ENCODE measurements around the gene KIAA1586. TPM values are rescaled to one million over a fixed set of nuclear protein-coding genes. Genes with fewer than 3 reads are reported as not detected.
"Not testable (repeated sequence)": the region's sequence is repeated elsewhere in the genome, so short reads cannot be mapped to it uniquely, and the experiment has no call there.

KIAA1586 gene
- total RNA-seq, 2 donors from 2014 or later, result 3.6 to 6.7 TPM

GRCh38 chr6:57035549-57035948 is 10.9 kb upstream of the KIAA1586 start:
- H3K27me3 ChIP-seq, result no peaks in the 10 kb centered on the region

DNA sequence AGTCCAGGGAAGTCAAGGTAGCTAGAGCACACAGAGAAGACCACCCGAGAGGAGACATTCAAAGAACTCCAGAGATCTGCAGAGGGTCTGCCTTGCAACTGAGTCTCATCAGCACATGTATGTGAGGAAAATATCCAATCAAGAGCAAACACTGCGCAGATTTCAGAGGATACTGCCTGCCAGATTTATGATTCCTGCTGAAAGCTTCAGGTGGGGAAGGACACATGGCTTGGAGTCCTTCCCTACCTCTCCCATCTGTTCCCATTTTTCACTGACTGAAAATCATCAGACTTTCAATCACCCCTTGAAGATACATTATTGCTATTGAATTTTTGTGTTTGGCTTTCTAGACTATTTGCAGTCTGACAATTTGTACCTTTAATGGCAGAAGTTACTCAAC is 7.6 kb upstream of the KIAA1586 start:
- H3K9ac ChIP-seq (ENCODE audit: low read depth in 2 of 2, low read length in 2 of 2), result no peak overlapping the region
- intact Hi-C loops (cut with DNase I), result no loop called here

More at GRCh38 chr6:57035549-57035948, 10.9 kb upstream of the KIAA1586 start:
- Histone ChIP-seq H3K4me3 (no peak overlapping the region), H3K27ac (no peak overlapping the region), H3K36me3 (no peaks in the 10 kb centered on the region), H3K4me1 (no peaks in the 10 kb centered on the region), H3K9me3 (no peaks in the 10 kb centered on the region), H3K9ac (ENCODE audit: low read depth in 2 of 2, low read length in 2 of 2) (no peak overlapping the region)
- intact Hi-C loops (cut with DNase I), result no loop called here
- TF ChIP-seq CTCF (IDR thresholded peaks at IDR 0.05), result no peak
- no peak for DNase-seq

GRCh38 chr6:57040011-57040410 is 6.5 kb upstream of the KIAA1586 start:
- Histone ChIP-seq H3K27ac (no peak overlapping the region), H3K4me1 (no peaks in the 10 kb centered on the region), H3K9ac (ENCODE audit: low read depth in 2 of 2, low read length in 2 of 2) (no peak overlapping the region), H3K36me3 (no peaks in the 10 kb centered on the region), H3K4me3 (no peak overlapping the region), H3K9me3 (no peaks in the 10 kb centered on the region), H3K27me3 (no peaks in the 10 kb centered on the region)
- intact Hi-C loops (cut with DNase I), result loop anchor here (10.0 kb wide), 1 partner anchor 275 kb away; the partner anchor contains the start of gene PRIM2
- TF ChIP-seq CTCF (IDR thresholded peaks at IDR 0.05), result no peak
- no peak for DNase-seq

More for the DNA sequence above, 7.6 kb upstream of the KIAA1586 start:
- TF ChIP-seq CTCF (IDR thresholded peaks at IDR 0.05), result no peak
- no peaks in the 10 kb centered on the region for H3K36me3 ChIP-seq
- H3K9me3 ChIP-seq, result no peaks in the 10 kb centered on the region
- no peaks in the 10 kb centered on the region for H3K4me1 ChIP-seq
- H3K27me3 ChIP-seq, result no peaks in the 10 kb centered on the region
- H3K27ac ChIP-seq, result no peak overlapping the region
- H3K4me3 ChIP-seq, result no peak overlapping the region
- no peak for DNase-seq

- intact Hi-C loops (cut with DNase I), result loop anchor here (10.0 kb wide), 1 partner anchor 271 kb away; the partner anchor contains the start of gene PRIM2
- H3K4me1 ChIP-seq; H3K9me3 ChIP-seq; H3K4me3 ChIP-seq; DNase-seq; H3K9ac ChIP-seq (ENCODE audit: low read depth in 2 of 2, low read length in 2 of 2); H3K27me3 ChIP-seq; H3K27ac ChIP-seq; H3K36me3 ChIP-seq: not testable (repeated sequence)
Measured at GRCh38 chr6:57044061-57044460, 2.4 kb upstream of the KIAA1586 start.

- H3K27me3 ChIP-seq, result no peaks in the 10 kb centered on the region
- H3K36me3 ChIP-seq, result no peaks in the 10 kb centered on the region
- no peak overlapping the region for H3K9ac ChIP-seq (ENCODE audit: low read depth in 2 of 2, low read length in 2 of 2)
- H3K9me3 ChIP-seq, result no peaks in the 10 kb centered on the region
- no peaks in the 10 kb centered on the region for H3K4me1 ChIP-seq
- no peak for TF ChIP-seq CTCF (IDR thresholded peaks at IDR 0.05)
- no peak overlapping the region for H3K4me3 ChIP-seq
- H3K27ac ChIP-seq, result no peak overlapping the region
- DNase-seq, result no peak
- intact Hi-C loops (cut with DNase I), result loop anchor here (10.0 kb wide), 1 partner anchor 270 kb away; the partner anchor contains the start of gene PRIM2
Measured at GRCh38 chr6:57044568-57044967, 1.9 kb upstream of the KIAA1586 start.

DNA sequence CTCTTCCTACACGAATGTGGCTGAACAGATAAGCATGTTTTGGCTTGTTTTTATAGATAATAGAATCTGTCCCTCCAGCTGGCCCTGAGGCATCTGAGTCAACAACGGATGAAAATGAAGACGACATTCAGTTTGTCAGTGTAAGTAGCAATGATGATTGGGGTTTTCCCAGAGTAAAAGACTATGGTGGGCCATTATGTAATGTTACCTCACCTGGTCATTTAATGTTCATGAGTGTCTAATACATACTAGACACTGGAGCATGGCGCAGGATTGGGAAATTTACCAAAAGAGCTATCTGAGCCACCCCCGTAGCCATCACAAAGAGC is 728 bp downstream of the KIAA1586 start:
- intact Hi-C loops (cut with DNase I), result loop anchor here (10.0 kb wide), 1 partner anchor 268 kb away; the partner anchor contains the start of gene PRIM2
- not testable (repeated sequence) for H3K9ac ChIP-seq (ENCODE audit: low read depth in 2 of 2, low read length in 2 of 2); H3K4me1 ChIP-seq; H3K27ac ChIP-seq; H3K4me3 ChIP-seq; H3K27me3 ChIP-seq; H3K36me3 ChIP-seq; H3K9me3 ChIP-seq; DNase-seq

- not testable (repeated sequence) for H3K36me3 ChIP-seq; H3K27me3 ChIP-seq; DNase-seq; H3K27ac ChIP-seq; H3K4me3 ChIP-seq; H3K9ac ChIP-seq (ENCODE audit: low read depth in 2 of 2, low read length in 2 of 2); H3K9me3 ChIP-seq; H3K4me1 ChIP-seq
- intact Hi-C loops (cut with DNase I), result loop anchor here (10.0 kb wide), 1 partner anchor 267 kb away; the partner anchor contains the start of gene PRIM2
Measured at GRCh38 chr6:57047859-57048258, 1.4 kb downstream of the KIAA1586 start.

Measured in colonic mucosa (tissue), 4 donors.